Vagina (tissue), 2 donors: Measurements from ENCODE around the gene ANKRD45. TPM values are rescaled to one million over a fixed set of nuclear protein-coding genes. Genes with fewer than 3 reads are reported as not detected.
"Not testable (repeated sequence)": the region's sequence is repeated elsewhere in the genome, so short reads cannot be mapped to it uniquely, and the experiment has no call there.

Source experiments
- DNase-seq, 2 donors: peaks; one replicate each; pipeline ENCODE4 v3.0.0-alpha.2; 2017; ENCODE audit errors: extremely low spot score in 2 of 2
- H3K27ac ChIP-seq: fragments of 200-600 bp; sonication (generic); one replicate; pipeline ENCODE4 v1.5.1; 2019
- H3K27me3 ChIP-seq: fragments of 200-600 bp; sonication (generic); one replicate; pipeline ENCODE4 v1.5.1; 2019
- H3K36me3 ChIP-seq, 2 donors: fragments of 200-600 bp; sonication (generic); one replicate each; pipeline ENCODE4 v1.5.1; 2017 to 2019
- H3K4me1 ChIP-seq: fragments of 200-600 bp; sonication (generic); one replicate; pipeline ENCODE4 v1.5.1; 2019
- H3K4me3 ChIP-seq, 2 donors: fragments of 200-600 bp; sonication (generic); 1 replicate in 1 of 2; 2 replicates in 1 of 2; pipeline ENCODE4 v1.5.1; 2016 to 2019
- H3K9me3 ChIP-seq: fragments of 200-600 bp; sonication (generic); one replicate; pipeline ENCODE4 v1.5.1; 2019
- POLR2A ChIP-seq, 2 donors: fragments of 450-650 bp; IDR thresholded peaks; one replicate each; pipeline ENCODE4 v1.6.1; 2017; ENCODE audit warnings: antibody characterized with exemption in 2 of 2, mild to moderate bottlenecking in 2 of 2, moderate library complexity in 2 of 2
- POLR2AphosphoS5 ChIP-seq, 2 donors: sonication (generic); formaldehyde crosslinking; IDR thresholded peaks; one replicate each; pipeline ENCODE4 v1.9.0; 2017; ENCODE audit warnings: antibody characterized with exemption in 2 of 2, mild to moderate bottlenecking in 2 of 2, low read depth in 1 of 2; ENCODE audit not compliant: insufficient read depth in 1 of 2
- intact Hi-C: fragments of 100-400 bp; cut with DNase I; formaldehyde crosslinking; loops from one replicate; pipeline ENCODE4 v1.15.1; 2023
- total RNA-seq: library from RNA; depleted of rRNA; stranded (reverse); fragments of >200 nt; gene quantifications from one replicate; pipeline ENCODE4 v1.2.3, GENCODE V29; 2016
- TF ChIP-seq, protein P1 (sequence below), 3 experiments: fragments of 450-650 bp in 2 of 3; fragments of 200-600 bp in 1 of 3; sonication (generic) in 1 of 3; IDR thresholded peaks; one replicate each; pipeline ENCODE4 v1.5.1; 2017 to 2019; ENCODE audit warnings: antibody characterized with exemption in 3 of 3, mild to moderate bottlenecking in 2 of 3, moderate library complexity in 2 of 3

The ANKRD45 gene
- total RNA-seq, 1 donor from 2014 or later, result not detected

DNA sequence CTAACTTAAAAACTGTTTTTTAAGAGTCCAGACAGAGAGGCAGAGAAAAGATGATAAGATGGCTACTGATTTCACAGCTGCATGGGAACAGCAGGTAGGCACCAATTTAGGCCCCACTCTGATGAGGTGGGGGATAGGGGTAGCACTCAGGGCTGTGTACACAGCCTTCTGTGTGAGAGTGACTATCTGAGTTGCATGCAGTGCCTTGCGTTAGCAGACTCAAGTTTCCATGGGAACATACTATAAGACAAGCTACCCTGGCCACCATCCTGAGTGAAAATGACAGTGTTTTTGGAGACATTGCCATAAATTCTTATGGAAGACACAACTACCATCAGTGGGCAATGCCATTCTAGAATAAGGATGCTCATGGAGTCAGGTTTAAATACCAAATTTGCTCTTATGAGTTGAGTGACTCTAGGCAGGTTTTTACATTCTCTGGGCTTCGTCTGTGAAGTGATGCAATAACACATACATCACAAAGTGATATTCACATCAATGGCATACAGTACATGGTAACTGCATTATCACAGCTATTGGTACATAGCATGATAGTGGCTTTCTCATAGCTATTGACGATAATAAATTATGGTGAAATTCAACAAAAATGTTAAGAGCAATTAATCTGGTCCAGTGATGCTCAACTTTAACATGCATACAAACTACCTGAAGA is 97.3 kb downstream of the ANKRD45 start:
- Histone ChIP-seq H3K27me3 (no peaks in the 10 kb centered on the region), H3K4me1 (no peaks in the 10 kb centered on the region), H3K36me3 (no peaks in the 10 kb centered on the region), H3K4me3 (no peak overlapping the region), H3K27ac (no peak overlapping the region), H3K9me3 (no peaks in the 10 kb centered on the region)
- intact Hi-C loops, result no loop called here
- TF ChIP-seq POLR2AphosphoS5 (IDR thresholded peaks at IDR 0.05; ENCODE audit: insufficient read depth in 1 of 2, low read depth in 1 of 2) (no peak), POLR2A (IDR thresholded peaks at IDR 0.05) (no peak)
- TF ChIP-seq, protein P1, sequence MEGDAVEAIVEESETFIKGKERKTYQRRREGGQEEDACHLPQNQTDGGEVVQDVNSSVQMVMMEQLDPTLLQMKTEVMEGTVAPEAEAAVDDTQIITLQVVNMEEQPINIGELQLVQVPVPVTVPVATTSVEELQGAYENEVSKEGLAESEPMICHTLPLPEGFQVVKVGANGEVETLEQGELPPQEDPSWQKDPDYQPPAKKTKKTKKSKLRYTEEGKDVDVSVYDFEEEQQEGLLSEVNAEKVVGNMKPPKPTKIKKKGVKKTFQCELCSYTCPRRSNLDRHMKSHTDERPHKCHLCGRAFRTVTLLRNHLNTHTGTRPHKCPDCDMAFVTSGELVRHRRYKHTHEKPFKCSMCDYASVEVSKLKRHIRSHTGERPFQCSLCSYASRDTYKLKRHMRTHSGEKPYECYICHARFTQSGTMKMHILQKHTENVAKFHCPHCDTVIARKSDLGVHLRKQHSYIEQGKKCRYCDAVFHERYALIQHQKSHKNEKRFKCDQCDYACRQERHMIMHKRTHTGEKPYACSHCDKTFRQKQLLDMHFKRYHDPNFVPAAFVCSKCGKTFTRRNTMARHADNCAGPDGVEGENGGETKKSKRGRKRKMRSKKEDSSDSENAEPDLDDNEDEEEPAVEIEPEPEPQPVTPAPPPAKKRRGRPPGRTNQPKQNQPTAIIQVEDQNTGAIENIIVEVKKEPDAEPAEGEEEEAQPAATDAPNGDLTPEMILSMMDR (IDR thresholded peaks at IDR 0.05), result no peak
- no peak for DNase-seq

DNA sequence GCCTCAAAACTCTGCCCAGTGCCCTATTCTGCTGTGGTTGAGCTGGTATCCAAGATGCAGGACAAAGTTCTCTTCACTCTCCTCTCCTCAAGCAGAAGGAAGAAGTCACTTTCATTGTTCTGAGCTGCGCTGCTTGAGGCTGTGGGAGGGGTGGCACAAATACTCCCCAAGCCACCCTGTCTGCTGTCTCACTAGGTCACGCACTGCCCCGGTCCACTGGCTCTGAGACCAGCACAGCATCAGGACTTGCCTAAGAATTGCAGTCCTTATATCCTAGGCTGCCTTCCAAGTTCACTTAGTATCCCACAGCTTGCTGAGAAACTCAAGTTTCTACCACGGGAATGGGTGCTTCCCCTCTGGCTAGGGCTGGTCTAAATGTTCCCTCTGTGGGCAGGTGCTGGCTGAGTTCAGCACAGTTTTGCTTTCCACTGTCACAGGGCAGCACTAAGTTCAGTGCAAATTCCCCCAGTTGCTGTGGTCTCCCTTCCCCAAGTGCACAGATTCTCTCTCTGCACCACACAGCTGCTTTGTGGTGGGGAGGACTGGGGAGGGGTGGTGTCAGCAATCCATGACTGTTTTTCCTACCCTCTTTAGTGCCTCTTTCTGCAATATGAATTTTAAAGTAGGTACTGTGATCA is 99.2 kb downstream of the ANKRD45 start:
- no peaks in the 10 kb centered on the region for H3K36me3 ChIP-seq
- TF ChIP-seq POLR2A (IDR thresholded peaks at IDR 0.05) (no peak), POLR2AphosphoS5 (IDR thresholded peaks at IDR 0.05; ENCODE audit: insufficient read depth in 1 of 2, low read depth in 1 of 2) (no peak)
- TF ChIP-seq, protein P1 (IDR thresholded peaks at IDR 0.05), result no peak
- no peak overlapping the region for H3K4me3 ChIP-seq
- H3K4me1 ChIP-seq, result no peaks in the 10 kb centered on the region
- intact Hi-C loops, result no loop called here
- H3K27ac ChIP-seq, result no peak overlapping the region
- no peak for DNase-seq
- no peaks in the 10 kb centered on the region for H3K9me3 ChIP-seq
- no peaks in the 10 kb centered on the region for H3K27me3 ChIP-seq

- H3K27me3 ChIP-seq, result no peaks in the 10 kb centered on the region
- H3K36me3 ChIP-seq, result no peaks in the 10 kb centered on the region
- intact Hi-C loops, result no loop called here
- TF ChIP-seq POLR2AphosphoS5 (IDR thresholded peaks at IDR 0.05; ENCODE audit: insufficient read depth in 1 of 2, low read depth in 1 of 2), result no peak
- TF ChIP-seq, protein P1 (IDR thresholded peaks at IDR 0.05), result no peak
- TF ChIP-seq POLR2A (IDR thresholded peaks at IDR 0.05), result no peak
- H3K4me3 ChIP-seq, result no peak overlapping the region
- H3K9me3 ChIP-seq, result no peaks in the 10 kb centered on the region
- no peak for DNase-seq
- H3K27ac ChIP-seq, result no peak overlapping the region
- H3K4me1 ChIP-seq, result no peaks in the 10 kb centered on the region
Observed at GRCh38 chr1:173568483-173568882, 101.2 kb downstream of the ANKRD45 start.

DNA sequence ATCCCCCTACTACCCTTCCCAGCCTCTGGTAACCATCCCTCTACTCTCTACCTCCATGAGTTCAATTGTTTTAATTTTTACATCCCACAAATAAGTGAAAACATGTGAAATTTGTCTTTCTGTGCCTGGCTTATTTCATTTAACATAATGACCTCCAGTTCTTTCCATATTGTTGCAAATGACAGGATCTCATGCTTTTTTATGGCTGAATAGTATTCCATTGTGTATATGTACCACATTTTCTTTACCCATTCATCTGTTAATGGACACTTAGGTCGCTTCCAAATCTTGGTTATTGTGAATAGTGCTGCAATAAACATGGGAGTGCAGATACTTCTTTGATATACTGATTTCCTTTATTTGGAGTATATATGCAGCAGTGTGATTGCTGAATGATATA is 105.8 kb downstream of the ANKRD45 start:
- intact Hi-C loops, DNase-seq, H3K9me3 ChIP-seq, H3K36me3 ChIP-seq, H3K4me1 ChIP-seq, H3K27ac ChIP-seq, H3K27me3 ChIP-seq, H3K4me3 ChIP-seq: not testable (repeated sequence)

DNA sequence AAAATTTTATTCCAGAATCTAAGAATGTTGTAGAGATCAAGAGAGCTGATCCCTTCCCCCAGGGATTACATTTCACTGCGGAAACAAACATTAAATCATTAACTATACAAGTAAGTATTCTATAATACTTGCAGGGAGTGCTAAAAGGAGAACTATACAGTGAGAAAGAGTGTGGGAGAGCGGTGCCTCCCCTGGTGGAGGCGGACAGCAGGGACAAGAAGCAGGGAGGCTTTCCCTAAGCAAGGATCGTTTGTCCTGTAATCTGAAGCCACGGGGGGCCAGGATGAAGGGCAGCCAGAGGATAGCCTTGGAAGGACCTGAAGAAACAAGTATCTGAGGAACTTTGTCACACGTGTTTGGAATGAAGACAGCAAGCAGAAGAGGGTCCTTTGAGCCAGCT is 106.8 kb downstream of the ANKRD45 start:
- Histone ChIP-seq H3K4me1 (no peaks in the 10 kb centered on the region), H3K27me3 (no peaks in the 10 kb centered on the region), H3K27ac (no peak overlapping the region), H3K4me3 (no peak overlapping the region), H3K9me3 (no peaks in the 10 kb centered on the region), H3K36me3 (no peaks in the 10 kb centered on the region)
- DNase-seq, result no peak
- intact Hi-C loops, result no loop called here
- TF ChIP-seq, protein P1 (IDR thresholded peaks at IDR 0.05), result no peak
- TF ChIP-seq POLR2AphosphoS5 (IDR thresholded peaks at IDR 0.05; ENCODE audit: insufficient read depth in 1 of 2, low read depth in 1 of 2) (no peak), POLR2A (IDR thresholded peaks at IDR 0.05) (no peak)
